Fibroblast of lung (primary cell): ENCODE data around the gene COL19A1.

ENCODE experiments used
- EZH2 ChIP-seq: IDR thresholded peaks from 2 replicates; pipeline ENCODE4 v1.5.1; 2012; ENCODE audit warnings: low read length, control low read depth, mild to moderate bottlenecking; ENCODE audit errors: missing control alignments
- TF ChIP-seq, protein P1 (sequence below), 2 donors: IDR thresholded peaks in 1 of 2; conservative IDR thresholded peaks in 1 of 2; 1 replicate in 1 of 2; 2 replicates in 1 of 2; pipeline ENCODE4 v1.5.1; 2011 to 2012; ENCODE audit warnings: low read length in 2 of 2, control low read depth in 1 of 2, inconsistent platforms in 1 of 2, low read depth in 1 of 2, mild to moderate bottlenecking in 1 of 2

GRCh38 chr6:70110126-70111022 is 244.0 kb downstream of the COL19A1 start:
- TF ChIP-seq, protein P1, sequence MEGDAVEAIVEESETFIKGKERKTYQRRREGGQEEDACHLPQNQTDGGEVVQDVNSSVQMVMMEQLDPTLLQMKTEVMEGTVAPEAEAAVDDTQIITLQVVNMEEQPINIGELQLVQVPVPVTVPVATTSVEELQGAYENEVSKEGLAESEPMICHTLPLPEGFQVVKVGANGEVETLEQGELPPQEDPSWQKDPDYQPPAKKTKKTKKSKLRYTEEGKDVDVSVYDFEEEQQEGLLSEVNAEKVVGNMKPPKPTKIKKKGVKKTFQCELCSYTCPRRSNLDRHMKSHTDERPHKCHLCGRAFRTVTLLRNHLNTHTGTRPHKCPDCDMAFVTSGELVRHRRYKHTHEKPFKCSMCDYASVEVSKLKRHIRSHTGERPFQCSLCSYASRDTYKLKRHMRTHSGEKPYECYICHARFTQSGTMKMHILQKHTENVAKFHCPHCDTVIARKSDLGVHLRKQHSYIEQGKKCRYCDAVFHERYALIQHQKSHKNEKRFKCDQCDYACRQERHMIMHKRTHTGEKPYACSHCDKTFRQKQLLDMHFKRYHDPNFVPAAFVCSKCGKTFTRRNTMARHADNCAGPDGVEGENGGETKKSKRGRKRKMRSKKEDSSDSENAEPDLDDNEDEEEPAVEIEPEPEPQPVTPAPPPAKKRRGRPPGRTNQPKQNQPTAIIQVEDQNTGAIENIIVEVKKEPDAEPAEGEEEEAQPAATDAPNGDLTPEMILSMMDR (conservative IDR thresholded peaks at IDR 0.05 in 1 of 2, IDR thresholded peaks at IDR 0.05 in 1 of 2; ENCODE audit: low read depth in 1 of 2, low read length in 2 of 2), result no peak
- no peak for TF ChIP-seq EZH2
